Pulmonary artery endothelial cell (primary cell): ENCODE results near the gene XPNPEP1. TPM values are rescaled to one million over a fixed set of nuclear protein-coding genes. Genes with fewer than 3 reads are reported as not detected.
"Not testable (repeated sequence)": the region's sequence is repeated elsewhere in the genome, so short reads cannot be mapped to it uniquely, and the experiment has no call there.

Experiments
- DNase-seq: peaks from one replicate; pipeline ENCODE4 v3.0.0-alpha.2; 2011; ENCODE audit warnings: low read depth, low spot score
- total RNA-seq: library from RNA; depleted of rRNA; stranded (reverse); fragments of >200 nt; gene quantifications from 2 replicates; pipeline ENCODE4 v1.2.3, GENCODE V29; 2014

XPNPEP1 gene
- total RNA-seq, 1 donor from 2014 or later, result 222 TPM

GRCh38 chr10:109924087-109924486, 776 bp upstream of the XPNPEP1 start:
- DNase-seq, result no peak

- no peak for DNase-seq
These were observed 844 bp downstream of the XPNPEP1 start for GRCh38 chr10:109922358-109922975.

GRCh38 chr10:109920016-109920415, 3.3 kb downstream of the XPNPEP1 start:
- DNase-seq, result no peak

GRCh38 chr10:109919220-109919619, 4.1 kb downstream of the XPNPEP1 start:
- DNase-seq, result no peak

- DNase-seq, result not testable (repeated sequence)
These were observed 4.6 kb downstream of the XPNPEP1 start for GRCh38 chr10:109918707-109919106.

- DNase-seq, result no peak
These were observed 7.7 kb downstream of the XPNPEP1 start for GRCh38 chr10:109915566-109915965.

GRCh38 chr10:109914966-109915365, 8.3 kb downstream of the XPNPEP1 start:
- DNase-seq, result no peak

GRCh38 chr10:109913306-109913892, 9.9 kb downstream of the XPNPEP1 start:
- no peak for DNase-seq

GRCh38 chr10:109912335-109913281, 10.7 kb downstream of the XPNPEP1 start:
- no peak for DNase-seq

- no peak for DNase-seq
These were observed 11.4 kb downstream of the XPNPEP1 start for GRCh38 chr10:109911903-109912302.

GRCh38 chr10:109906316-109906715, 17.0 kb downstream of the XPNPEP1 start:
- no peak for DNase-seq

GRCh38 chr10:109904397-109904796, 18.9 kb downstream of the XPNPEP1 start:
- no peak for DNase-seq

- DNase-seq, result no peak
These were observed 20.0 kb downstream of the XPNPEP1 start for GRCh38 chr10:109902992-109903947.

- DNase-seq, result peak; percentile 32
These were observed 23.7 kb downstream of the XPNPEP1 start for GRCh38 chr10:109899356-109900331.

GRCh38 chr10:109898666-109899355, 24.5 kb downstream of the XPNPEP1 start:
- peak; percentile 30 for DNase-seq

GRCh38 chr10:109898007-109898406, 25.3 kb downstream of the XPNPEP1 start:
- no peak for DNase-seq

- no peak for DNase-seq
These were observed 27.5 kb downstream of the XPNPEP1 start for GRCh38 chr10:109895848-109896247.

GRCh38 chr10:109895095-109895818, 28.1 kb downstream of the XPNPEP1 start:
- no peak for DNase-seq

GRCh38 chr10:109894516-109894915, 28.8 kb downstream of the XPNPEP1 start:
- peak; percentile 73 for DNase-seq
